HG03469 (cell line): ENCODE data around the gene GATA2.

Experiments used
- ATAC-seq: cut with Tn5 transposase; IDR thresholded peaks from one replicate; pipeline ENCODE4 v1.9.1; 2021; ENCODE audit warnings: mild to moderate bottlenecking, moderate library complexity, moderate number of reproducible peaks; ENCODE audit not compliant: unreplicated experiment

Gene GATA2

GRCh38 chr3:128488991-128489673, 3.9 kb downstream of the GATA2 start:
- no peak for ATAC-seq

- ATAC-seq, result no peak
Observed at GRCh38 chr3:128488636-128488990, 4.4 kb downstream of the GATA2 start.

GRCh38 chr3:128487813-128488635, 5.0 kb downstream of the GATA2 start:
- ATAC-seq, result no peak

GRCh38 chr3:128487538-128487812, 5.5 kb downstream of the GATA2 start:
- no peak for ATAC-seq

GRCh38 chr3:128486681-128487537, 6.1 kb downstream of the GATA2 start:
- no peak for ATAC-seq

GRCh38 chr3:128486205-128486628, 6.8 kb downstream of the GATA2 start:
- no peak for ATAC-seq

GRCh38 chr3:128485282-128486204, 7.5 kb downstream of the GATA2 start:
- ATAC-seq, result no peak

- no peak for ATAC-seq
Observed at GRCh38 chr3:128484404-128485281, 8.4 kb downstream of the GATA2 start.

- ATAC-seq, result no peak
Observed at GRCh38 chr3:128483657-128484403, 9.2 kb downstream of the GATA2 start.

GRCh38 chr3:128482666-128483656, 10.0 kb downstream of the GATA2 start:
- ATAC-seq, result no peak

GRCh38 chr3:128482175-128482574, 10.8 kb downstream of the GATA2 start:
- no peak for ATAC-seq

GRCh38 chr3:128481438-128481942, 11.5 kb downstream of the GATA2 start:
- ATAC-seq, result no peak

- ATAC-seq, result no peak
Observed at GRCh38 chr3:128480717-128481437, 12.1 kb downstream of the GATA2 start.

- ATAC-seq, result no peak
Observed at GRCh38 chr3:128480278-128480677, 12.7 kb downstream of the GATA2 start.

GRCh38 chr3:128479558-128480086, 13.4 kb downstream of the GATA2 start:
- ATAC-seq, result no peak
